Pancreas (tissue), 10 donors: ENCODE results near the gene KLHL35. TPM values are rescaled to one million over a fixed set of nuclear protein-coding genes. Genes with fewer than 3 reads are reported as not detected.

Experiments
- ATAC-seq, 4 donors: fragments of 200-7000 bp; cut with Tn5 transposase; one replicate each; pipeline versions ENCODE4 v1.8.0 to v1.9.1; 2020; ENCODE audit warnings: mild to moderate bottlenecking in 4 of 4, moderate library complexity in 4 of 4
- DNase-seq, 6 donors: peaks; one replicate each; pipeline ENCODE4 v3.0.0-alpha.2; 2020
- FAIRE-seq: peaks from 2 replicates; lab custom pipeline; 2012; peaks lifted over from hg19 to GRCh38; lab: Jason Lieb, UNC
- H3K27ac ChIP-seq, 4 donors: fragments of 200-600 bp; sonication (generic); 1 replicate in 3 of 4; 2 replicates in 1 of 4; pipeline versions ENCODE4 v1.5.0 to v1.8.0; 2020
- H3K27me3 ChIP-seq, 4 donors: fragments of 200-600 bp; one replicate each; pipeline ENCODE4 v1.8.0; 2021
- H3K36me3 ChIP-seq, 3 donors: fragments of 200-600 bp; sonication (generic) in 1 of 3; one replicate each; pipeline versions ENCODE4 v1.5.0 to v1.8.0; 2020 to 2021
- H3K4me1 ChIP-seq, 3 donors: fragments of 200-600 bp; one replicate each; pipeline ENCODE4 v1.8.0; 2021
- H3K4me3 ChIP-seq, 4 donors: fragments of 200-600 bp; sonication (generic) in 2 of 4; one replicate each; pipeline versions ENCODE4 v1.5.0 to v1.8.0; 2020 to 2021
- H3K9me3 ChIP-seq, 4 donors: fragments of 200-600 bp; one replicate each; pipeline ENCODE4 v1.8.0; 2021
- CTCF ChIP-seq, 4 donors: fragments of 200-600 bp; sonication (generic) in 3 of 4; IDR thresholded peaks; one replicate each; pipeline versions ENCODE4 v1.5.0 to v1.8.0; 2021; ENCODE audit warnings: antibody characterized with exemption in 4 of 4
- WGBS, 2 donors: extraction: QIAGEN DNeasy Blood & Tissue Kit; methylation state at CpG; one replicate each; pipeline ENCODE4 v1.1.7; 2013; 5-methylcytosine and 5-hydroxymethylcytosine counted together
- intact Hi-C, 3 donors: fragments of 100-400 bp; cut with DNase I; formaldehyde crosslinking; loops; one replicate each; pipeline versions ENCODE4 v1.11.1 to v1.14.2; 2022
- polyA plus RNA-seq, 2 donors: library from polyadenylated mRNA; stranded (reverse); fragments of 200-250 nt; gene quantifications; one replicate each; pipeline ENCODE4 v1.2.3, GENCODE V29; 2013
- total RNA-seq, 6 donors: library from RNA; stranded (reverse); fragmentation: NEBNext Ultra II Directional in 4 of 6; extraction: Animal tissue kit (Norgen Biotek cat#: 25700) in 4 of 6; gene quantifications; one replicate each; pipeline versions ENCODE4 v1.2.1 to v1.2.4, GENCODE V29; 2021 to 2023
- donor health status: healthy with polysubstance abuse.
- donor health status: DM: no; HTN: no; CAD: no; lungs with moderate emphysema.
- donor health status: DM: no; HTN: no; CAD: no.
- donor health status: control.
- donor health status: control.
- donor health status: Bipolar disorder and iron deficiency.
- donor health status: DM: yes; HTN: yes; CAD: no.
- donor health status: DM: no; HTN: no; CAD: no.
- donor health status: DM: no; HTN: no; CAD: no.
- donor health status: DM: yes; HTN: yes; CAD: no.

KLHL35 gene
- total and polyA plus RNA-seq, 8 donors, result 0.97 to 3.1 (median 1.8) TPM

- Histone ChIP-seq H3K36me3 (no peaks in the 10 kb centered on the region), H3K27ac (peak overlapping the region in 1 of 4 donors; percentile 20), H3K27me3 (no peaks in the 10 kb centered on the region), H3K4me3 (no peak overlapping the region), H3K9me3 (no peaks in the 10 kb centered on the region), H3K4me1 (peaks cover 12 to 17% (median 13%) of the 10 kb centered on the region in 3 donors)
- FAIRE-seq (no peak), DNase-seq (no peak), ATAC-seq (peak; percentile 47 to 59 (median 53))
- no peak for TF ChIP-seq CTCF (IDR thresholded peaks at IDR 0.05)
- WGBS, 2 donors, result 24 to 27% methylated on average over 9 of the region's 9 CpGs
- intact Hi-C loops, result no loop called here
Measured at GRCh38 chr11:75453916-75454655, 21.1 kb upstream of the KLHL35 start.

GRCh38 chr11:75450826-75451821, 18.1 kb upstream of the KLHL35 start:
- peaks cover 12 to 17% (median 13%) of the 10 kb centered on the region in 3 donors for H3K4me1 ChIP-seq
- no peak overlapping the region for H3K27ac ChIP-seq
- no peaks in the 10 kb centered on the region for H3K9me3 ChIP-seq
- ATAC-seq, result no peak
- TF ChIP-seq CTCF (IDR thresholded peaks at IDR 0.05), result peak; percentile 12 to 44 (median 20)
- H3K4me3 ChIP-seq, result no peak overlapping the region
- H3K36me3 ChIP-seq, result no peaks in the 10 kb centered on the region
- intact Hi-C loops, result no loop called here
- FAIRE-seq, result no peak
- H3K27me3 ChIP-seq, result no peaks in the 10 kb centered on the region
- peak in 1 of 6 donors; percentile 55 for DNase-seq
- WGBS, 2 donors, result 83% methylated on average over 41 to 46 of the region's 46 CpGs

GRCh38 chr11:75450236-75450635, 17.2 kb upstream of the KLHL35 start:
- ATAC-seq, result no peak
- Histone ChIP-seq H3K27me3 (no peaks in the 10 kb centered on the region), H3K36me3 (no peaks in the 10 kb centered on the region), H3K27ac (no peak overlapping the region), H3K9me3 (no peaks in the 10 kb centered on the region), H3K4me3 (no peak overlapping the region), H3K4me1 (peaks cover 9 to 17% (median 13%) of the 10 kb centered on the region in 3 donors)
- intact Hi-C loops, result no loop called here
- 91 to 96% methylated on average over 7 of the region's 7 CpGs for WGBS, 2 donors
- peak in 1 of 6 donors; percentile 65 for DNase-seq
- FAIRE-seq, result no peak
- no peak for TF ChIP-seq CTCF (IDR thresholded peaks at IDR 0.05)

GRCh38 chr11:75449776-75450175, 16.8 kb upstream of the KLHL35 start:
- 89 to 91% methylated on average over 11 of the region's 11 CpGs for WGBS, 2 donors

More at GRCh38 chr11:75449776-75450175, 16.8 kb upstream of the KLHL35 start:
- Histone ChIP-seq H3K27ac (no peak overlapping the region), H3K36me3 (no peaks in the 10 kb centered on the region), H3K4me3 (no peak overlapping the region), H3K9me3 (no peaks in the 10 kb centered on the region), H3K27me3 (no peaks in the 10 kb centered on the region), H3K4me1 (peaks cover 5 to 12% (median 11%) of the 10 kb centered on the region in 3 donors)
- intact Hi-C loops, result loop anchor here in 2 of 3 donors (10.0 kb wide), 2 partner anchors 55 to 85 kb away; partner anchors contain the start of gene RPS3 (in 1 of the 2)
- peak in 1 of 6 donors; percentile 52 for DNase-seq
- ATAC-seq, result no peak
- FAIRE-seq, result no peak
- TF ChIP-seq CTCF (IDR thresholded peaks at IDR 0.05), result no peak
